Measurements from ENCODE around the gene NUDT3. TPM values are rescaled to one million over a fixed set of nuclear protein-coding genes. Genes with fewer than 3 reads are reported as not detected.
A peak's percentile ranks its signal among the peaks of the same experiment; 100 is the strongest.

Gene NUDT3
- polyA plus RNA-seq, 1 of the 3 experiments (the other 2 are of a cell fraction), result 11.9 TPM

GRCh38 chr6:34369385-34369784, 23.1 kb downstream of the NUDT3 start:
- Histone ChIP-seq H3K4me3 (ENCODE audit: low read depth in 2 of 2, low read length in 1 of 2) (no peak overlapping the region), H3K9me3 (no peaks in the 10 kb centered on the region), H3K79me2 (ENCODE audit: insufficient read depth) (peaks cover 81% of the 10 kb centered on the region), H3K27me3 (ENCODE audit: insufficient read depth) (no peaks in the 10 kb centered on the region), H3K9me2 (no peaks in the 10 kb centered on the region), H3K9ac (no peak overlapping the region), H2AFZ (ENCODE audit: low read depth) (no peak overlapping the region), H3K4me2 (no peak overlapping the region), H4K20me1 (ENCODE audit: insufficient read depth) (peaks cover 65% of the 10 kb centered on the region), H3K36me3 (replicated peaks in 1 of 2; ENCODE audit: control insufficient read depth in 1 of 2, insufficient read depth in 2 of 2, low read length in 1 of 2) (no peaks in the 10 kb centered on the region), H3K27ac (ENCODE audit: low read depth in 2 of 2, low read length in 1 of 2) (no peak overlapping the region), H3F3A (replicated peaks; ENCODE audit: insufficient read depth) (peaks cover 8% of the 10 kb centered on the region), H3K4me1 (ENCODE audit: control insufficient read depth in 1 of 2, insufficient read depth in 2 of 2, low read depth in 1 of 2, low read length in 1 of 2) (no peaks in the 10 kb centered on the region)
- ChIA-PET CTCF (no interaction called here), POLR2A (no interaction called here)
- 95% methylated on average over 4 of the region's 4 CpGs for WGBS (ENCODE audit: low lambda C conversion rate)
- no peak for TF ChIP-seq SIN3A (IDR thresholded peaks at IDR 0.05; ENCODE audit: borderline replicate concordance, low read depth, low read length)
- no peak for TF ChIP-seq TCF12 (IDR thresholded peaks at IDR 0.05)
- TF ChIP-seq TAF1 (IDR thresholded peaks at IDR 0.05; ENCODE audit: borderline replicate concordance, low read depth, low read length), result no peak
- TF ChIP-seq ELF1 (IDR thresholded peaks at IDR 0.05), result no peak
- no peak for TF ChIP-seq IRF3 (IDR thresholded peaks at IDR 0.05; ENCODE audit: low read depth, low read length)
- TF ChIP-seq MEF2A (IDR thresholded peaks at IDR 0.05; ENCODE audit: borderline replicate concordance, low read depth), result no peak
- no peak for TF ChIP-seq RCOR1 (IDR thresholded peaks at IDR 0.05; ENCODE audit: low read length)
- no peak for TF ChIP-seq YY1 (IDR thresholded peaks at IDR 0.05; ENCODE audit: low read depth)
- no peak for TF ChIP-seq FOXJ3 (CRISPR knock-in tag; IDR thresholded peaks at IDR 0.05)
- no peak for TF ChIP-seq CHD2 (IDR thresholded peaks at IDR 0.05; ENCODE audit: low read length, partially characterized antibody)
- DNase-seq, result no peak

- peak overlapping the region in 1 of 2 experiments; percentile 41; a peak in 1 of 4 replicates for H3K27ac ChIP-seq (ENCODE audit: low read depth in 2 of 2, low read length in 1 of 2)
- DNase-seq, result no peak
- H3K4me1 ChIP-seq (ENCODE audit: control insufficient read depth in 1 of 2, insufficient read depth in 2 of 2, low read depth in 1 of 2, low read length in 1 of 2), result no peaks in the 10 kb centered on the region
- ChIA-PET CTCF (interaction anchor here (1.3 kb wide), 1 partner anchor 17 kb away, joined by 3 read pairs; no protein-coding TSS in a partner anchor), POLR2A (no interaction called here)
- no peaks in the 10 kb centered on the region for H3K27me3 ChIP-seq (ENCODE audit: insufficient read depth)
- H3K9ac ChIP-seq, result no peak overlapping the region
- peaks cover 85% of the 10 kb centered on the region for H3K79me2 ChIP-seq (ENCODE audit: insufficient read depth)
- no peaks in the 10 kb centered on the region for H3K36me3 ChIP-seq (replicated peaks in 1 of 2; ENCODE audit: control insufficient read depth in 1 of 2, insufficient read depth in 2 of 2, low read length in 1 of 2)
- no peak overlapping the region for H3K4me3 ChIP-seq (ENCODE audit: low read depth in 2 of 2, low read length in 1 of 2)
- TF ChIP-seq MEF2A (IDR thresholded peaks at IDR 0.05; ENCODE audit: borderline replicate concordance, low read depth), result no peak
- TF ChIP-seq REST (IDR thresholded peaks at IDR 0.05; ENCODE audit: low read depth, low read length), result no peak
- no peak for TF ChIP-seq RAD21 (IDR thresholded peaks at IDR 0.05; ENCODE audit: low read length)
- no peak for TF ChIP-seq TAF1 (IDR thresholded peaks at IDR 0.05; ENCODE audit: borderline replicate concordance, low read depth, low read length)
- no peak for TF ChIP-seq SIN3A (IDR thresholded peaks at IDR 0.05; ENCODE audit: borderline replicate concordance, low read depth, low read length)
- TF ChIP-seq USF2 (IDR thresholded peaks at IDR 0.05; ENCODE audit: borderline replicate concordance, low read depth, low read length), result no peak
- no peak for TF ChIP-seq FOXM1 (IDR thresholded peaks at IDR 0.05; ENCODE audit: low read depth)
- no peak for TF ChIP-seq EP300 (IDR thresholded peaks at IDR 0.05; ENCODE audit: borderline replicate concordance in 1 of 2, low read depth in 1 of 2, low read length in 1 of 2)
- no peak for TF ChIP-seq NRF1 (IDR thresholded peaks at IDR 0.05; ENCODE audit: low read depth, low read length)
- TF ChIP-seq, protein P1, sequence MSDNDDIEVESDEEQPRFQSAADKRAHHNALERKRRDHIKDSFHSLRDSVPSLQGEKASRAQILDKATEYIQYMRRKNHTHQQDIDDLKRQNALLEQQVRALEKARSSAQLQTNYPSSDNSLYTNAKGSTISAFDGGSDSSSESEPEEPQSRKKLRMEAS (IDR thresholded peaks at IDR 0.05; ENCODE audit: low read depth), result no peak
- peaks cover 11% of the 10 kb centered on the region for H3F3A ChIP-seq (replicated peaks; ENCODE audit: insufficient read depth)
- WGBS (ENCODE audit: low lambda C conversion rate), result 66% methylated on average over 3 of the region's 3 CpGs
- no peak overlapping the region for H3K4me2 ChIP-seq
- H3K9me3 ChIP-seq, result no peaks in the 10 kb centered on the region
- peaks cover 75% of the 10 kb centered on the region for H4K20me1 ChIP-seq (ENCODE audit: insufficient read depth)
- H3K9me2 ChIP-seq, result no peaks in the 10 kb centered on the region
- no peak overlapping the region for H2AFZ ChIP-seq (ENCODE audit: low read depth)
Observed at GRCh38 chr6:34366639-34366921, 25.9 kb downstream of the NUDT3 start.
